OCI-LY3 (cell line): ENCODE results near the gene MAPK8.

Experiments
- EZH2phosphoT487 ChIP-seq: fragments of 200-600 bp; shearing (Covaris generic); IDR thresholded peaks from 2 replicates; pipeline ENCODE4 v1.6.1; 2018; ENCODE audit warnings: antibody characterized with exemption, mixed run types, low read depth
- TF ChIP-seq, protein P1 (sequence below): fragments of 200-600, 300-600 bp; sonication (generic); IDR thresholded peaks from 2 replicates; pipeline ENCODE4 v1.5.1; 2014; ENCODE audit warnings: antibody characterized with exemption, low read length, low read depth

DNA sequence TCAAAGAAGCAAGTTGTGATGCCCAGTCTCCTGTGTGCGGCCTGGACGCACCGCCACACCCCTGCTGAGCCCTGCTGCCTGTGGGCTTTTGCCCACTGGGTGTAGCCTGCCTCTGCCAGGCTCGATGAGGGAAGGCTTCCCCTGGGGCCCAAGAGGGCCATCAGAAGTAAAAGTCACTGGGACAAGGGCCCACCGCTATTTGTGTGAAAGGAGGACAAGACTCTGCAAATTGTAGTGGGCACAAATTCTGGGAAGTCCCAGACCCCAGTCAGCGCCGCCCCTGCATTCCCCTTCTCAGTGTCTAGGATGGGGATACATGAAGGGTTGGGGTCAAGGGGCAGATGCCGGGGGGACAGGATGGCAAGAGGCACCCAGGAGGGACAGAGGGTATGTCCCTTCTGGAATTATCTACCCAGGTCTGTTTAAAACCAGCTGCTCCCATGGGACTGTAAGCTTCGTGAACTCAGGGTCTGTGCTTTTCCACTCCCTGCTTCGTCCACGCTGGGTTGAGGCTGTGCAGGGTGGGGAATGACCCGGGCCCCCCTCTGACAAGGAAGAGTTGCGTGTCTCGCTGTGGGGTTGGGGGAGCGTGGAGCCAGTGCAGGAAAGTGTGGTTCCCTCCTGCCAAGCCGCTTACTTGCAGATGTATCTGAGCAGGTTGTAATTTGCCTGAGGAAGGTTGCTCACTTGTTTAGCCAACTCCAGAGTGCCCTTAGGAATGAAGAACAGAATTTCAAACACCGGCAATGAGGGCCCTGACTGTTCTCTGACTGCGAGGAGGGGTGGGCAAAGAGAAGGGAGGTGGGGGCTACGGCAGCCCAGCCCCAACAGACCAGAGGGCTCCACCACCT lies 147.2 kb downstream of the MAPK8 start:
- TF ChIP-seq EZH2phosphoT487: no peak
- TF ChIP-seq, protein P1, sequence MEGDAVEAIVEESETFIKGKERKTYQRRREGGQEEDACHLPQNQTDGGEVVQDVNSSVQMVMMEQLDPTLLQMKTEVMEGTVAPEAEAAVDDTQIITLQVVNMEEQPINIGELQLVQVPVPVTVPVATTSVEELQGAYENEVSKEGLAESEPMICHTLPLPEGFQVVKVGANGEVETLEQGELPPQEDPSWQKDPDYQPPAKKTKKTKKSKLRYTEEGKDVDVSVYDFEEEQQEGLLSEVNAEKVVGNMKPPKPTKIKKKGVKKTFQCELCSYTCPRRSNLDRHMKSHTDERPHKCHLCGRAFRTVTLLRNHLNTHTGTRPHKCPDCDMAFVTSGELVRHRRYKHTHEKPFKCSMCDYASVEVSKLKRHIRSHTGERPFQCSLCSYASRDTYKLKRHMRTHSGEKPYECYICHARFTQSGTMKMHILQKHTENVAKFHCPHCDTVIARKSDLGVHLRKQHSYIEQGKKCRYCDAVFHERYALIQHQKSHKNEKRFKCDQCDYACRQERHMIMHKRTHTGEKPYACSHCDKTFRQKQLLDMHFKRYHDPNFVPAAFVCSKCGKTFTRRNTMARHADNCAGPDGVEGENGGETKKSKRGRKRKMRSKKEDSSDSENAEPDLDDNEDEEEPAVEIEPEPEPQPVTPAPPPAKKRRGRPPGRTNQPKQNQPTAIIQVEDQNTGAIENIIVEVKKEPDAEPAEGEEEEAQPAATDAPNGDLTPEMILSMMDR: no peak
